Activated T-cell treated with anti-CD3 and anti-CD28 coated beads, Interleukin-2, amount 50 U/mL, for 72 hours (primary cell): Measurements from ENCODE around the gene OR2M2. TPM values are rescaled to one million over a fixed set of nuclear protein-coding genes. Genes with fewer than 3 reads are reported as not detected.

Source experiments
- ATAC-seq, 2 donors: fragments of 150-1000 bp; cut with Tn5 transposase; replicated peaks in 1 of 2; 2 replicates each; pipeline ENCODE4 v1.10.0; 2021; ENCODE audit warnings: moderate library complexity in 2 of 2, mild to moderate bottlenecking in 1 of 2
- DNase-seq, 2 donors: peaks; one replicate each; pipeline ENCODE4 v3.0.0; 2021 to 2022; ENCODE audit warnings: mixed read lengths in 1 of 2
- H3K27ac Mint-ChIP-seq: one replicate; pipeline ENCODE4 v1.8.0; 2022; ENCODE audit warnings: mild to moderate bottlenecking, moderate library complexity, mixed read lengths
- H3K27me3 Mint-ChIP-seq: one replicate; pipeline ENCODE4 v1.8.0; 2022; ENCODE audit warnings: low read depth, mixed read lengths
- H3K36me3 Mint-ChIP-seq, 2 donors: one replicate each; pipeline ENCODE4 v1.8.0; 2022; ENCODE audit warnings: mixed read lengths in 2 of 2, mild to moderate bottlenecking in 1 of 2; ENCODE audit not compliant: insufficient read depth in 2 of 2
- H3K4me1 Mint-ChIP-seq: one replicate; pipeline ENCODE4 v1.8.0; 2022; ENCODE audit warnings: low read depth, mixed read lengths
- H3K4me3 Mint-ChIP-seq, 2 donors: one replicate each; pipeline ENCODE4 v1.8.0; 2022; ENCODE audit warnings: mild to moderate bottlenecking in 2 of 2, mixed read lengths in 2 of 2, moderate library complexity in 2 of 2
- H3K9me3 Mint-ChIP-seq, 2 donors: one replicate each; pipeline ENCODE4 v1.8.0; 2022; ENCODE audit warnings: mixed read lengths in 2 of 2
- total RNA-seq, 2 donors: library from RNA; stranded (reverse); gene quantifications; one replicate each; pipeline ENCODE4 v1.2.3, GENCODE V29; 2022

OR2M2 gene
- total RNA-seq, 2 donors from 2014 or later, result not detected

DNA sequence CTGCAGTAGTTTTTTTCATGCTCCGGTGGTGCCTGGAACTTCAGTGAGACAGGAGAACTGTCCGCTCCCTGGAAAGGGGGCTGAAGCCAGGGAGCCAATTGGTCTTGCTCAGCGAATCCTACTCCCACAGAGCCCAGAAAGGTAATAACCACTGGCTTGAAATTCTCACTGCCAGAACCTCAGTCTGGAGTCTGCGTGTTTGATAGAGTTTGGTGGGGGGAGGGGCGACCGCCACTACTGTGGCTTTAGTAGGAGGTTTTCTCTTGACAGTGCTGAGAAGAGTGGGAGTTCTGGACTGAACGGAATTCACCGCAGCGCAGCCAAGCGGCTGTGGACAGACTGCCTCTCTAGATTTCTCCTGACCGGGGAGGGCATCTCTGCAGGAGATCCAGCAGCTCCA is 14.4 kb downstream of the OR2M2 start:
- DNase-seq (no peak), ATAC-seq (no peak)
- Mint-ChIP-seq H3K4me3 (no peak overlapping the region), H3K27me3 (no peaks in the 10 kb centered on the region), H3K27ac (no peak overlapping the region), H3K4me1 (no peaks in the 10 kb centered on the region), H3K9me3 (peaks cover 7 to 9% of the 10 kb centered on the region in 2 donors), H3K36me3 (peaks cover 1 to 4% of the 10 kb centered on the region in 2 donors)

DNA sequence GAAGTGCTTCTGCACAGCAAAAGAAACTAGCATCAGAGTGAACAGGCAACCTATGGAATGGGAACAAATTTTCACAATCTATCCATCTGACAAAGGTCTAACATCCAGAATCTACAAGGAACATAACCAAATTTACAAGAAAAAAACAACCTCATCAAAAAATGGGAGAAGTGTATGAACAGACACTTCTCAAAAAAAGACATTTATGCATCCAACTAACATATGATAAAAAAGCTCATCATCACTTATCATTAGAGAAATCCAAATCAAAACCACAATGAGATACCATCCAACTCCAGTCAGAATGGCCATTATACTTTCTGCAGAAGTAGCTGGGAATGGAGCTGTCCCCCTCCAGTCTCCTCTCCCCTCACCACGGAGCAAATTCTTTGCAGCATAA is 19.5 kb downstream of the OR2M2 start:
- no peak overlapping the region for H3K27ac Mint-ChIP-seq
- no peaks in the 10 kb centered on the region for H3K4me1 Mint-ChIP-seq
- peaks cover 6 to 11% of the 10 kb centered on the region in 2 donors for H3K9me3 Mint-ChIP-seq
- H3K36me3 Mint-ChIP-seq, result peaks cover 1 to 4% of the 10 kb centered on the region in 2 donors
- ATAC-seq (no peak), DNase-seq (no peak)
- H3K27me3 Mint-ChIP-seq, result no peaks in the 10 kb centered on the region
- no peak overlapping the region for H3K4me3 Mint-ChIP-seq

DNA sequence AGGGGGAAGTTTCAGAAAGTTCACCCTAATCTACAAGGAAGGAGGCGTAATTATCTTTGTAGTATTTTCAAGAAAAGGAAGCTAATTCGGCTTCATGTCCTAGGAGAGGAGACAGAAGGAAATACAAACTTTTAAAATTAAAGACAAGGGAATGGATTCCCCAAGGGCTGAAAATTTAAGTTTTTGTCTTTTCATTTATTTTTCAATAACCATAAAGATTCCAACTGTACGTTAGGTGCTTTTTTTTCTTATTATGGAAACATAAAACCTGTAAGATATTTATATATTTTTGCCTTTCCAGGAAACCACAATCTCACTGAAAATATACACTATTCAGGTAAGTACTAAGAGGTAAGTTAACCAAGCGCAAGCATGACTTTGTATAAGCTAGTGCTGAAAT is 22.3 kb downstream of the OR2M2 start, which contains the start of gene OR2M3:
TSS of gene OR2M3 (plus strand) at position 301 of the 400 bp plus-strand sequence. CDS start 5,803 bp downstream, outside the sequence.
- Mint-ChIP-seq H3K9me3 (peaks cover 2 to 6% of the 10 kb centered on the region in 2 donors), H3K27me3 (no peaks in the 10 kb centered on the region), H3K36me3 (no peaks in the 10 kb centered on the region), H3K27ac (no peak within 1 kb of the TSS), H3K4me1 (no peaks in the 10 kb centered on the region), H3K4me3 (no peak within 1 kb of the TSS)
- DNase-seq (no peak), ATAC-seq (no peak)

DNA sequence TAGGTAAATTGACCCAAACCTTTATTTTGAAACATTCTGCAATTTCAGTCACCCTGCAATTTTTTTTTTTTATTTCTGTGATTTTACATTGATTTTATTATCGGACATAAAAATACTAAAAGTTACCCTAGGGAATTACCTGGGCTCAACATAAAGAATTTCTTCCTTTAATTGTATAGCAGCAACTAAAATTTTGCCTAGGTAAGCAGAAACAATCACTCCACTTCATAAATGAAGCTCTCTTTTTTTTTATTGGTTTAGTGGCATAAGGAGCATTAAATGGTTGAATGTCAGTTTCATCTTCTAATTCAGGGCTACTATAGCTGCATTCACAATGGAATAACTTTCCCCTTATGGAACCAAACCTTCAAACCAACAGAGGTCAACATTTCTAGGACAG is 41.3 kb downstream of the OR2M2 start:
- H3K9me3 Mint-ChIP-seq, result peaks cover 1 to 2% of the 10 kb centered on the region in 2 donors
- no peak overlapping the region for H3K27ac Mint-ChIP-seq
- ATAC-seq (no peak), DNase-seq (no peak)
- no peak overlapping the region for H3K4me3 Mint-ChIP-seq
- no peaks in the 10 kb centered on the region for H3K36me3 Mint-ChIP-seq
- no peaks in the 10 kb centered on the region for H3K4me1 Mint-ChIP-seq
- H3K27me3 Mint-ChIP-seq, result no peaks in the 10 kb centered on the region

GRCh38 chr1:248225537-248225936 is 50.9 kb downstream of the OR2M2 start:
- Mint-ChIP-seq H3K4me1 (no peaks in the 10 kb centered on the region), H3K4me3 (no peak overlapping the region), H3K27ac (no peak overlapping the region), H3K36me3 (no peaks in the 10 kb centered on the region), H3K9me3 (peaks cover 5 to 7% of the 10 kb centered on the region in 2 donors), H3K27me3 (no peaks in the 10 kb centered on the region)
- no peak for ATAC-seq
- DNase-seq, result no peak

GRCh38 chr1:248229360-248229908 is 54.8 kb downstream of the OR2M2 start:
- Mint-ChIP-seq H3K36me3 (no peaks in the 10 kb centered on the region), H3K4me3 (no peak overlapping the region), H3K4me1 (no peaks in the 10 kb centered on the region), H3K9me3 (peaks cover 5 to 7% of the 10 kb centered on the region in 2 donors), H3K27ac (no peak overlapping the region), H3K27me3 (no peaks in the 10 kb centered on the region)
- DNase-seq (no peak), ATAC-seq (no peak)

Other genes with a start within 250 kb of the OR2M2 start
- not detected for gene OR2AJ1, start 249.9 kb upstream of the OR2M2 start, total RNA-seq
- not detected for gene OR2L8, start 226.0 kb upstream of the OR2M2 start, total RNA-seq
- under 1 TPM in 1 of 2 donors, not detected in 1; 0.35 TPM for gene OR2AK2, start 209.6 kb upstream of the OR2M2 start, total RNA-seq
- gene OR2L5, start 161.2 kb upstream of the OR2M2 start, total RNA-seq, result under 1 TPM in 1 of 2 donors, not detected in 1; 0.16 TPM
- gene OR2L2, start 144.8 kb upstream of the OR2M2 start, total RNA-seq, result under 1 TPM; 0.12 to 0.29 TPM
- under 1 TPM in 1 of 2 donors, not detected in 1; 0.07 TPM for gene OR2L3, start 128.0 kb upstream of the OR2M2 start, total RNA-seq
- under 1 TPM; 0.14 to 0.24 TPM for gene OR2L13, start 79.6 kb upstream of the OR2M2 start, total RNA-seq
- not detected for gene OR2M5, start 29.7 kb upstream of the OR2M2 start, total RNA-seq
- gene OR2M3, start 22.4 kb downstream of the OR2M2 start, total RNA-seq, result not detected
- not detected for gene OR2M4, start 56.6 kb downstream of the OR2M2 start, total RNA-seq
- gene OR2T33, start 103.2 kb downstream of the OR2M2 start, total RNA-seq, result not detected
- not detected for gene OR2T12, start 128.6 kb downstream of the OR2M2 start, total RNA-seq
- not detected for gene OR2M7, start 149.7 kb downstream of the OR2M2 start, total RNA-seq
- not detected for gene OR14C36, start 174.0 kb downstream of the OR2M2 start, total RNA-seq
- not detected for gene OR2T4, start 186.8 kb downstream of the OR2M2 start, total RNA-seq
- gene OR2T6, start 200.9 kb downstream of the OR2M2 start, total RNA-seq, result not detected
- not detected for gene OR2T1, start 228.2 kb downstream of the OR2M2 start, total RNA-seq